Uterus (tissue), 2 donors: ENCODE measurements around the gene PRKAR1B.

Source experiments
- POLR2A ChIP-seq, 2 donors: fragments of 450-650 bp; IDR thresholded peaks; one replicate each; pipeline ENCODE4 v1.6.1; 2016; ENCODE audit warnings: antibody characterized with exemption in 2 of 2, mild to moderate bottlenecking in 1 of 2, moderate library complexity in 1 of 2
- TF ChIP-seq, protein P1 (sequence below), 4 experiments: fragments of 200-600 bp in 2 of 4; fragments of 450-650 bp in 2 of 4; sonication (generic) in 2 of 4; IDR thresholded peaks; one replicate each; pipeline ENCODE4 v1.5.1; 2016 to 2019; ENCODE audit warnings: antibody characterized with exemption in 4 of 4, mild to moderate bottlenecking in 2 of 4, moderate library complexity in 1 of 4

DNA sequence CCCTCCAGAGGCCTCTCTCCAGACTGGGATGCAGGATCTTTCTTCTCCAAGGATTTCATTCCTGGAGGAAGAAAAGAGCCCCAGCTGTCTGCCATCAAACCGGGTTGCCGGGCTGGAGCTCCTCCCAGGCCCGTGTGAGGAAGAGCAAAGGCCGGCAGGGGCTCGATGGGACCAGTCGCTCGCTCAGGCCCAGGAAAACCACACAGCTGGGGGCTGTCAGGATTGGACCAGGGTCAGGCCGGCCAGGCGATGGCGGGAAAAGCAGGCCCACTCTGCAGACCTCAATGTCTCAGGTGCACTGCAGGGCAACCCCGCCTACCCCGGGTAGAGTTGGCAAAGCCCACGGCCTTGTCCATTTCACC, 98.7 kb downstream of the PRKAR1B start:
- TF ChIP-seq, protein P1, sequence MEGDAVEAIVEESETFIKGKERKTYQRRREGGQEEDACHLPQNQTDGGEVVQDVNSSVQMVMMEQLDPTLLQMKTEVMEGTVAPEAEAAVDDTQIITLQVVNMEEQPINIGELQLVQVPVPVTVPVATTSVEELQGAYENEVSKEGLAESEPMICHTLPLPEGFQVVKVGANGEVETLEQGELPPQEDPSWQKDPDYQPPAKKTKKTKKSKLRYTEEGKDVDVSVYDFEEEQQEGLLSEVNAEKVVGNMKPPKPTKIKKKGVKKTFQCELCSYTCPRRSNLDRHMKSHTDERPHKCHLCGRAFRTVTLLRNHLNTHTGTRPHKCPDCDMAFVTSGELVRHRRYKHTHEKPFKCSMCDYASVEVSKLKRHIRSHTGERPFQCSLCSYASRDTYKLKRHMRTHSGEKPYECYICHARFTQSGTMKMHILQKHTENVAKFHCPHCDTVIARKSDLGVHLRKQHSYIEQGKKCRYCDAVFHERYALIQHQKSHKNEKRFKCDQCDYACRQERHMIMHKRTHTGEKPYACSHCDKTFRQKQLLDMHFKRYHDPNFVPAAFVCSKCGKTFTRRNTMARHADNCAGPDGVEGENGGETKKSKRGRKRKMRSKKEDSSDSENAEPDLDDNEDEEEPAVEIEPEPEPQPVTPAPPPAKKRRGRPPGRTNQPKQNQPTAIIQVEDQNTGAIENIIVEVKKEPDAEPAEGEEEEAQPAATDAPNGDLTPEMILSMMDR (IDR thresholded peaks at IDR 0.05) = no peak
- no peak for TF ChIP-seq POLR2A (IDR thresholded peaks at IDR 0.05)
